Measurements from ENCODE around the gene WNT6.

The WNT6 gene

GRCh38 chr2:218856167-218856895 is 3.3 kb upstream of the WNT6 start:
- no peak overlapping the region for H3K4me3 ChIP-seq (ENCODE audit: low read depth, low read length)
- in situ Hi-C loops (cut with HindIII; ENCODE audit: low sequenced_read_pairs), result no loop called here
- no peak for TF ChIP-seq CTCF (IDR thresholded peaks at IDR 0.05; ENCODE audit: low read depth, low read length)
- no peak for DNase-seq (ENCODE audit: low read depth, low spot score)

GRCh38 chr2:218856896-218857243 is 2.7 kb upstream of the WNT6 start:
- no peak for TF ChIP-seq CTCF (IDR thresholded peaks at IDR 0.05; ENCODE audit: low read depth, low read length)
- DNase-seq (ENCODE audit: low read depth, low spot score), result no peak
- no peak overlapping the region for H3K4me3 ChIP-seq (ENCODE audit: low read depth, low read length)
- in situ Hi-C loops (cut with HindIII; ENCODE audit: low sequenced_read_pairs), result no loop called here

- no peak overlapping the region for H3K4me3 ChIP-seq (ENCODE audit: low read depth, low read length)
- in situ Hi-C loops (cut with HindIII; ENCODE audit: low sequenced_read_pairs), result no loop called here
- DNase-seq (ENCODE audit: low read depth, low spot score), result no peak
- no peak for TF ChIP-seq CTCF (IDR thresholded peaks at IDR 0.05; ENCODE audit: low read depth, low read length)
Measured at GRCh38 chr2:218857371-218858137, 2.1 kb upstream of the WNT6 start.

- no peak overlapping the region for H3K4me3 ChIP-seq (ENCODE audit: low read depth, low read length)
- TF ChIP-seq CTCF (IDR thresholded peaks at IDR 0.05; ENCODE audit: low read depth, low read length), result no peak
- DNase-seq (ENCODE audit: low read depth, low spot score), result no peak
- in situ Hi-C loops (cut with HindIII; ENCODE audit: low sequenced_read_pairs), result no loop called here
Measured at GRCh38 chr2:218858138-218858445, 1.5 kb upstream of the WNT6 start.

DNA sequence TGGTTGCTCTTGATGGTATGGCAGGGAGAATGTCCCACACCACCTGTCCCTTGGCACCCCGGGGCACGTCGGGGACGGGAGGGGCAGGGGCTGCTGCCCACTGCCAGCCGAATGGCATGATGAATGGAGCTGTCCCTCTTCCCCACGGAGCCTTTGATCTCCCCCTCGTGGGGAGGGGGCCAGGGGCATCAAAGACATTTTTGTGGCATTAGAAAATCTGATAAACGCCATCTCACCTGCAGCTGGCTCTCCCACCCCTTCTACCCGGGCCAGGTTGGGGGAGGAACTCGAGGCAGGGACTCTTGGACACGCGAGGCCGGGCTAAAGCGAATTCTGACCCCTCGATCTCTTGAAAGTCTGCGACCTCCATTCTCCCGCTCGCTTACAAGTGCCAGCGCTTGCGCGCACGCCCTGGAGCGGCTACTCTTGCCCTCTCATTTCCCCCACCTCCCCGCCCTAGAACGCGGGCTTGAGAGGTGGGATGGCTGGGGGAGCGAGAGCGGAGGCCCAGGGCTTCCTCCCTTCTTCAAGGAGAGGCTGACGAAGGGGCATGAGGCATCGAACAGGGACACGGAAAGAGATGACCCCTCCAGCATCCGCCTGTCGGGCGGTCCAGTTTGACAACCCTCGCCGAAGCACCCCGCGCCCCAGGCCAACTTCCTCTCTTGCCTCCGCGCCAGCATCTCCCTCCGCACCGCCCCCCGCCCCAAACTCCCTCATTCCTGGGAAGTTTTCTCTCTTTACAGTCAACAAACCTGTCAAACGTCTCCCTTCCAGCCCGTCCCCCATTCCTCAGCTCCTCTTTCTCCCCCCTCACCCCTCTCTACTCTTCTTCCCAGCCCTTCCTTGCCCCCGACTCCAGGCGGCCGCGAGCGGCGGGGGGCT is 692 bp upstream of the WNT6 start:
- no peak overlapping the region for H3K4me3 ChIP-seq (ENCODE audit: low read depth, low read length)
- no peak for DNase-seq (ENCODE audit: low read depth, low spot score)
- in situ Hi-C loops (cut with HindIII; ENCODE audit: low sequenced_read_pairs), result no loop called here
- no peak for TF ChIP-seq CTCF (IDR thresholded peaks at IDR 0.05; ENCODE audit: low read depth, low read length)

DNA sequence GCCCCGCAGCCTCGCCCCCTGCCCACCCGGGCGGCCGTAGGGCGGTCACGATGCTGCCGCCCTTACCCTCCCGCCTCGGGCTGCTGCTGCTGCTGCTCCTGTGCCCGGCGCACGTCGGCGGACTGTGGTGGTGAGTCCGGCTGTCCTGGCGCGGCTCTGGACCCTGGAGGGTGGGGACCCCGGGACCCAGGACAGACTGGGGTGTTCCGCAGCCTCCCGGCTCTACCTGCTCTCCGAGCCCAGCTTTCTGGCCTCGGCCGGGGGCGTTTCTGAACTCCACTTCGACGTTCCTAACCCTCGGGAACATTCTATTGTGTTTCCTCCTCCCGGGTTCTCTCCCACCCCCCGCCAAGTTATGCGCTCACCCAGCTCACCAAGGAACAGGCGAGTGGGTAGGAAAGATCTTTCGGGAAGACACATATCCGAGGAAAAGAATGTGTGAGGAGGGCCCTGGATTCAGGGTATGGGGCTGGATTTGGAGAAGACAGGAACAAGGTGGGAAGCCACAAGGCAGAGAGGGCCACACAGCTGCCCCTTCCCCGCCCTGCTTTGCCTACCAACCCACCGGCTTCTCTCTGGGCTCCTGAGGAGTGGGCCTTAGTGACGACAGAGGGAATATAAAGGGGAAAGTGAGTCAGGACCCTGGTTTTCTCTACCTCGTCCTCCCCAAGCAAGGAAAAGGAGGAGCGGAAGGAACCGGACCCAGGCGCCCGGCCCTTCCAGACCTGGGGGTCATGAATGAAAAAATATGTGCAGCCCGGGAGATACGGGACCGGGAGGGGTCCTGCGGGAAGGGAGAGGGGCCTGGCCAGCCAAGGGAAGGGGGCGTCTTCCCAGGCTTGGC is 605 bp downstream of the WNT6 start:
- in situ Hi-C loops (cut with HindIII; ENCODE audit: low sequenced_read_pairs), result no loop called here
- DNase-seq (ENCODE audit: low read depth, low spot score), result no peak
- no peak overlapping the region for H3K4me3 ChIP-seq (ENCODE audit: low read depth, low read length)
- no peak for TF ChIP-seq CTCF (IDR thresholded peaks at IDR 0.05; ENCODE audit: low read depth, low read length)

Data from astrocyte of the spinal cord (primary cell).